Measurements from ENCODE around the gene ABCA13. TPM values are rescaled to one million over a fixed set of nuclear protein-coding genes. Genes with fewer than 3 reads are reported as not detected.
"Not testable (repeated sequence)": the region's sequence is repeated elsewhere in the genome, so short reads cannot be mapped to it uniquely, and the experiment has no call there.

ABCA13 gene
- 5.2 TPM for total RNA-seq

GRCh38 chr7:48171202-48171601 is at the start of gene ABCA13:
Gene ABCA13 (plus strand): TSS chr7:48171458. CDS start chr7:48171484, 26 bp downstream.
- no peak for DNase-seq (ENCODE audit: low spot score)

- no peak for DNase-seq (ENCODE audit: low spot score)
Measured at GRCh38 chr7:48126037-48126436, 45.2 kb upstream of the ABCA13 start.

DNA sequence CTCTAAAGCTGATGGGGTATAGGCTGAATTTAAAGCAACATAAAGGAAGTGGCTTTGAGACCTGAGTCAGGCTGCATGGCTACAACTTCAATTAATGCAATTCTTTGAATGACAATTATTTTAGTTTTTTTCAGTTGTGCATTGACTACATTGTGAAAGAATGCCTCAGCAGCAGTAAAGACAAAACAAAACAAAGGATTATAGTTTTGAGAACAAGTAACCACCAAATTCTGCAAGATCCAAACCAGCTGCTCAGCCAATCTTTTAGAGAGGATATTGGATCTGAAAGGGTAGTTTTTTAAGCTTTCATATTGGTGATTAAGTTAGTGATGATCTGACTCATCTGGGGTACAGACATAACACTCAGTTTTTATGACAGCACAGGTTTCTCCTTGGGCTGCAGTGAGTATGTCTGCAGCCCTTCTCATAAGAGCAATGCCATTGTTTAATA is 40.6 kb upstream of the ABCA13 start:
- DNase-seq (ENCODE audit: low spot score) = no peak

DNA sequence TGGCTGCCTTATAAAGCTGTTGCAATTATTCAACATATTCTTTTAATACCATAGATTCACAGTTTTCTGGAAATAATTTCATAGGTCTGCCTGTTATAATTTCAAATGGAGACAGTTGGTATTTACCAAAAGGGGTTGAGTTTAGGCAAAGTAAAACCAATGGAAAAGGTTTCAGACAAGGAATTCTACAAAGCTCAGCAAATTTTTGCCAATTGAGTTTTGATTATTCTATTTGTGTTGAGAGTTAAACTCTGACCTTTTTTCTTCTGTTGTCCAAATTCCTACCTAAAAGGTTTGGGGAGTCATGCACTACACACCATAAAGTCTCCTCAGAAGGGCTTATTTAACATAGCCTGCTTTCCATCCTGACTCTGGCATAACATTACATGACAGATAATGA is 38.5 kb upstream of the ABCA13 start:
- DNase-seq (ENCODE audit: low spot score) = no peak

DNA sequence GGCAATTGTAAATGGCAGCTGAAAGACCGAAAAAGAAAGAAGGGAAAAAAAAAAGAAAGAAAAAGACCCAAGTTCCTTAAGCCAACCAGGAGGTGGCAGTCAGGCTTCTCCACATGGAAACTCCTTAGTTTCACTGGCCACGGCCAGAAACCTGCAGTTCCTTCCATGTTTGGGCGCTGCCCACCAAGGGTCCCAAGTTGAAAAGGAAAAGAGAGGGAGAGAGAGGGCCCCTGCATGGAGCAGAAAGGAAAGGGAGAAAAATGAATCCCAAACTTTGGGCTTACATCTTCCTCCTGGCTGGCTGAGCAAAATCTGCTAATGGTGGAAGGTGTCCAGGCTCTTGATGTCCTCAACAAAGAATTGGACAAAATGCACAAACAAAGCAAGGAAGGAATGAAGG is 31.8 kb upstream of the ABCA13 start:
- no peak for DNase-seq (ENCODE audit: low spot score)

GRCh38 chr7:48140001-48140681 is 31.1 kb upstream of the ABCA13 start:
- DNase-seq (ENCODE audit: low spot score) = no peak

DNA sequence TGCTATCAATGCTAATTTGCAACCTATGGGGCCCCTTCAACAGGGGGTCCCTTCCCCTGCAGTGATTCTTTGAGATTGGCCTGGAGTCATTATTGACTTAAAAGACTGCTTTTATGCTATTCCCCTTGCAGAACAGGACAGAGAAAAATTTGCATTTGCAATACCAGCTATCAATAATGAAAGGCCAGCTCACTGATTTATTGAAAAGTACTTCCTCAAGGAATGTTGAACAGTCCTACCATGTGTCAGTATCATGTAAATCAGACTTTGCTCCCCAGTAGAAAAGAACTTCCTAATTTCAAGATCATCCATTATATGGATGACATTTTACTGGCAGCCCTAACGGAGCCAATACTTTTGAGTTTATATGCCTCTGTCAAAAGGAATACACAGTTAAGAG is 29.7 kb upstream of the ABCA13 start:
- no peak for DNase-seq (ENCODE audit: low spot score)

DNA sequence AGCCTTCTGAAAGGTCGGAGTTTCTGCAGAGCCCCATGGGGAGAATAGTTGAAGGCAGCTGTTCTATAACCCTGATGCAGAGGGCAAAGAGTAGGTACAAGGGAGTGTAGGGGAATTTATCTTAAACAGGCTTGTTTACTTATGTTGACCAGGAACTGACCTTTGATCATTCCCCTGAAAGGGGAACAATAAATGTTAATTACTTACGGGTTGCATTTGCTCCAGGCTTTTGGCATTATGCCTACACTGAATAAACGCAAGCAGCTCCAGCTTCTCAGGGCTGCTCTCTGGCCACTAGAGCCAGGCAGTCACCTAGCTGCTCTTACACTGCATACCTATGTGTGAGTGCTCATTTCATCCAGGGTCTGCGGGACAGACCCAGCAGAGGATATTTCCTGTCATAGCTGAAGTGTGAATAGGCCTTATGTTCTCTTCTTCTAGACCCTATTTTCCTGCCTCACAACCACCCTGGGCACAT is 26.9 kb upstream of the ABCA13 start:
- DNase-seq (ENCODE audit: low spot score) = no peak

GRCh38 chr7:48147078-48147591 is 24.1 kb upstream of the ABCA13 start:
- DNase-seq (ENCODE audit: low spot score) = no peak

DNA sequence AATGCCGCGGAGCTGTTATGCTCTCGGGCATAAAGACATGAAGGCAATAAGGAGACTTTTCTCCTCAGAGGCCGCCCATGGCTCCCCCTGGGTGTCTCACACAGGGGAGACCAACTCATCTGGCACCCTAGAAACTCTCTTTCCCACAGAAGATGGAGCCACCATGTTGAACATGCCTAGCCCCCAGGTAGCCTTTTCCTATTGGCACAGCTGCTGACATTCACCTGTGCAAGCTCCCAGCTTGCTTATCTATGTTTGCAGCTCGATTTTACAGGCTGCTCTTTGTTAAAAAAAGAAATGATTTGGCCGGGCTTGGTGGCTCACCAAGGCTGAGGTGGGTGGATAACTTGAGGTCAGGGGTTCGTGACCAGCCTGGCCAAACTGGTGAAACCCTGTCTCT is 23.6 kb upstream of the ABCA13 start:
- DNase-seq (ENCODE audit: low spot score) = not testable (repeated sequence)

GRCh38 chr7:48148311-48148710 is 22.9 kb upstream of the ABCA13 start:
- no peak for DNase-seq (ENCODE audit: low spot score)

DNA sequence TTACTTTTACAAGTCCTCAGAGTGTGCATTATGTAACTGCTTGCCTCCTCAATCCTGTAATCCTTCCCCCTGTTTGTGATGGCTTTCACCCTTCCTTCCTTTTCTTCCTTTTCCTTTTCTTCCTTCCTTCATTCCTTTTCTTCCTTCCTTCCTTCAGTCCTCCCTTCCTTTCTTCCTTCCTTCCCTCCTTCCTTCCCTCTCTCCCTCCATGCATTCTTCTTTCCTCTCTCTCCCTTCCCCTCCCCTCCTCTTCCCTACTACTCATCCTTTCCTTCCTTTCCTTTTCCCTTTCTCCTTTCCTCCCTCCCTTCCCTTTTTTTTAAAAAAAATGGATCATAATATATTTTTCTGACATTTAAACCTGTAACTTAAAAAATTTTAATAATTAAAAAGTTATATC is 22.2 kb upstream of the ABCA13 start:
- DNase-seq (ENCODE audit: low spot score) = no peak

DNA sequence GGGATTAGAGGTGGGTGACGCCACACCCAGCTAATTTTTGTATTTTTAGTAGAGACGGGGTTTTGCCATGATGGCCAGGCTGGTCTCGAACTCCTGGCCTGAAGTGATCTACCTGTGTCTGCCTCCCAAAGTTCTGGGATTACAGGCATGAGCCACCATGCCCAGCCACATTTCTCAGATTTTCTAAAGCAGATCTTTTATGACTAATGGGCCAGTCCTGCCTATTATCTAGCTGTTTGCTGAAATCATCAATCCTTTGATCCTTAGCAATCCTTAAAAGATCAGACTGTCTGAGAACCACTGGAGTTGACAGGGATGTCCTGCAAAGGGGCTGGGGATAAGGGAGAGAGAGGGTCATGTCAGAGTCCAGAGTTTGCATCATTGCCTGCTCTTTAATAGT is 21.2 kb upstream of the ABCA13 start:
- no peak for DNase-seq (ENCODE audit: low spot score)

DNA sequence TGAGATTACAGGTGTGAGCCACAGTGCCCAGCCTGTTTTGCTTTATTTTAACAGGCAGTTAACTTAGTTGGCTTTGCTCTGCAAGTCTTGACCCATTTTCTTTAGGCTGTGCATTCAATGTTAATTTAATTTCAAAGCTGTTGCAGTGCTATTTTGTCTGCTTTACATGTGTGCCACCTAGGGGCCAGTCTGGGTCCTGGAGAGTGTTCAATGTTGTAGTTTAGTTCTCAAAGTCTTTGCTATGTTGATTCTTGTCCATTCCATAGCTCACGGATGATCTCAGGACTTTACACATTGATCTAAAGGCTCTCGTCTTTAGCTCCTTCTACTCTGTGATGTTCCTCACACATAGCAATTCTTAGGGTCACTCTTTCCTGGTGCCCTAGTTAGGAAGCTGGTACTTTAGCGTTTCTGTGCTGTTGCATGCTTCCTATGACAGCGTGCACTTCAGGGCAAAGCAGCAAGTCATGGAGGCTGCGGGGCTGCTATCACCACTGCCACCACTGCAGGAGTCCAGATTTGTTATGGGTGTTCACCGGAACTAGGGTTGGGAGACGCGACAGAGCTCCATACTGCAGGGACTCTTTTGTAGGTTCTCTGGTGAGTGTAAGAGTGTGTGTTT is 16.4 kb upstream of the ABCA13 start:
- DNase-seq (ENCODE audit: low spot score) = no peak

GRCh38 chr7:48158404-48158803 is 12.9 kb upstream of the ABCA13 start:
- DNase-seq (ENCODE audit: low spot score) = no peak

DNA sequence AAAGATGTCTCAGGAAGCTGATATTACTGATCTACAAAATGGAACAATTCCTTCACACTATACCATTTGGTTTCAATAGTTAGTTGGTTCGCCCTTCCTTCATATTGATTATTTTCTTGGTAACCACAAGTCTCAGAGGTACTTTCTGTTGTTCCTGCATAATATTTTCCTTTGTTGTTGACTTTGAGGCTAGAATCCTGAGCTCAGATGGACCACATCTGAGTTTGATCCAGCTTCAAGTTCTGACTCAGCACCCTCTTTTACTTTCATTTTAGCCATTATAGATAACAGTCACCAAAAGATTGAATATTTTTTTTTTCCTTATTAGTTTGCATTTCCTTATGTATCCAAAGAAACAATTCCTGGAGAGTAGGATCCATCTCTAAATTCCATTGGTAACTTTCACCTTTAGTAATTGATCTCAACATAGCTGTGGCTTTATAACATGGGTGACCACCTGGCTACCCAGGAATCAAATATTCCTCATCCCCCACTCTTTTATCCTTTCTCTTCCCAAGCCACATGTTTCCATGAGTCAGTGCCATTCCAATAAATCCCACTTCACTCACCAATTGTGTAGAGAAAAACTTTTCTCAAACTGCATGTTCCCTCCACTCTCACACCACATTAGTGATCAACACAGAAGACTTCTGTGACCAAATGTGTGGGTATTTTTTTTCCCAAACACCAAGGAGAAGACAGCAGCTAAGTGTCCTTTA is 9.7 kb upstream of the ABCA13 start:
- no peak for DNase-seq (ENCODE audit: low spot score)

DNA sequence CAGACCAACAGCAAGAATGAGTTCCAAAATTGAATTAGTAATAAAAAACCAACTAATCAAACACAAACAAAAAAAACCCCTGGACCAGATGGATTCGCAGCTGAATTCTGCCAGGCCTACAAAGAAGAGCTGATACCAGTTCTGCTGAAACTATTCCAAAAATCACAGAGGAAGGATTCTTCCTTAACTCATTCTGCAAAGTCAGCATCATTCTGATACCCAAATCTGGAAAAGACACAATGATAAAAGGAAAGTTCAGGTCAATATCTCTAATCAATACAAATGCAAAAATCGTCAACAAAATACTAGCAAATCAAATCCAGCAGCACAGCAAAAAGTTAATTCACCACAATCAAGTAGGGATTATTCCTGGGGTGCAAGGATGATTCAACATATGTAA is 6.1 kb upstream of the ABCA13 start:
- no peak for DNase-seq (ENCODE audit: low spot score)

- no peak for DNase-seq (ENCODE audit: low spot score)
Measured at GRCh38 chr7:48168159-48168558, 3.1 kb upstream of the ABCA13 start.

DNA sequence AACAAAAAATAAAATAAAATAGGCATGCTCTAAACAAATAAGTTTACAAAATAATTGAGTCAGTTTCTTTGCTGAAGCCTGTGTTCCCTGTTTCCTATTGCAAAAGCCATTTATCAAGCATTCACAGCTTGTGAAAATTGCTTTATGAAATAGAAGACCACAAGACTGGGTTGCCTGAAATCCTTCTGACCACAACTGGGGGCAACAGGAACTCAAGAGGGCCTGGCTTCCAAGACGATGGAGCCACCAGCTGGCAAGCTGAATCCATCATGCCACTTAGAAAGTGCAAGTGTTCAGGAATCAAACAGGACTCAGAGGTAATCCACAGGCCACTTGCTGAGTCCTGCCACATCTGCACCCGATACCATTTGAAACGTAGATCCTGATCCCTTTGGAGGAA is 752 bp upstream of the ABCA13 start:
- DNase-seq (ENCODE audit: low spot score) = no peak

GRCh38 chr7:48173313-48173712 is 2.1 kb downstream of the ABCA13 start:
- DNase-seq (ENCODE audit: low spot score) = no peak

- DNase-seq (ENCODE audit: low spot score) = no peak
Measured at GRCh38 chr7:48173756-48174382, 2.6 kb downstream of the ABCA13 start.

GRCh38 chr7:48175019-48175418 is 3.8 kb downstream of the ABCA13 start:
- no peak for DNase-seq (ENCODE audit: low spot score)
